Breast epithelium (tissue), 4 donors: Measurements from ENCODE around the gene TACR3. TPM values are rescaled to one million over a fixed set of nuclear protein-coding genes. Genes with fewer than 3 reads are reported as not detected.
"Not testable (repeated sequence)": the region's sequence is repeated elsewhere in the genome, so short reads cannot be mapped to it uniquely, and the experiment has no call there.

ENCODE experiments used
- DNase-seq, 2 donors: peaks; one replicate each; pipeline ENCODE4 v3.0.0-alpha.2; 2019; ENCODE audit warnings: low spot score in 2 of 2
- H3K27ac ChIP-seq, 2 donors: fragments of 200-600 bp; sonication (generic) in 1 of 2; one replicate each; pipeline ENCODE4 v1.5.1; 2016 to 2019; ENCODE audit warnings: mild to moderate bottlenecking in 1 of 2
- H3K27me3 ChIP-seq, 2 donors: fragments of 200-600 bp; sonication (generic) in 1 of 2; one replicate each; pipeline versions ENCODE4 v1.5.1 to v1.6.0; 2017 to 2019; ENCODE audit warnings: control low read depth in 1 of 2, mild to moderate bottlenecking in 1 of 2
- H3K36me3 ChIP-seq: fragments of 200-600 bp; one replicate; pipeline ENCODE4 v1.5.1; 2019
- H3K4me1 ChIP-seq, 2 donors: fragments of 200-600 bp; sonication (generic); one replicate each; pipeline ENCODE4 v1.5.1; 2016 to 2019; ENCODE audit warnings: control low read depth in 1 of 2
- H3K4me3 ChIP-seq, 3 donors: fragments of 200-600 bp; sonication (generic); 1 replicate in 2 of 3; 2 replicates in 1 of 3; pipeline ENCODE4 v1.5.1; 2016 to 2019; ENCODE audit warnings: mild to moderate bottlenecking in 3 of 3, moderate library complexity in 2 of 3
- H3K9me3 ChIP-seq, 2 donors: fragments of 200-600 bp; sonication (generic) in 1 of 2; one replicate each; pipeline ENCODE4 v1.5.1; 2016 to 2019; ENCODE audit warnings: control low read depth in 1 of 2
- POLR2A ChIP-seq: fragments of 450-650 bp; IDR thresholded peaks from one replicate; pipeline ENCODE4 v1.6.1; 2016; ENCODE audit warnings: antibody characterized with exemption, mild to moderate bottlenecking, moderate library complexity
- POLR2AphosphoS5 ChIP-seq, 3 donors: sonication (generic); formaldehyde crosslinking; IDR thresholded peaks; one replicate each; pipeline ENCODE4 v1.6.1; 2017; ENCODE audit warnings: antibody characterized with exemption in 3 of 3
- intact Hi-C: fragments of 100-400 bp; cut with DNase I; formaldehyde crosslinking; loops from one replicate; pipeline ENCODE4 v1.15.1; 2023; ENCODE audit warnings: low total_unique reads
- total RNA-seq, 3 donors: library from RNA; depleted of rRNA; stranded (reverse); fragments of >200 nt; gene quantifications; one replicate each; pipeline ENCODE4 v1.1.0, GENCODE V29; 2016
- TF ChIP-seq, protein P1 (sequence below), 3 donors: fragments of 450-650 bp; IDR thresholded peaks; one replicate each; pipeline ENCODE4 v1.5.1; 2016 to 2017; ENCODE audit warnings: antibody characterized with exemption in 3 of 3, mild to moderate bottlenecking in 3 of 3, moderate library complexity in 3 of 3

Gene TACR3
- total RNA-seq, 3 donors from 2014 or later: not detected

- intact Hi-C loops: no loop called here
- no peak for TF ChIP-seq POLR2AphosphoS5 (IDR thresholded peaks at IDR 0.05)
- TF ChIP-seq, protein P1, sequence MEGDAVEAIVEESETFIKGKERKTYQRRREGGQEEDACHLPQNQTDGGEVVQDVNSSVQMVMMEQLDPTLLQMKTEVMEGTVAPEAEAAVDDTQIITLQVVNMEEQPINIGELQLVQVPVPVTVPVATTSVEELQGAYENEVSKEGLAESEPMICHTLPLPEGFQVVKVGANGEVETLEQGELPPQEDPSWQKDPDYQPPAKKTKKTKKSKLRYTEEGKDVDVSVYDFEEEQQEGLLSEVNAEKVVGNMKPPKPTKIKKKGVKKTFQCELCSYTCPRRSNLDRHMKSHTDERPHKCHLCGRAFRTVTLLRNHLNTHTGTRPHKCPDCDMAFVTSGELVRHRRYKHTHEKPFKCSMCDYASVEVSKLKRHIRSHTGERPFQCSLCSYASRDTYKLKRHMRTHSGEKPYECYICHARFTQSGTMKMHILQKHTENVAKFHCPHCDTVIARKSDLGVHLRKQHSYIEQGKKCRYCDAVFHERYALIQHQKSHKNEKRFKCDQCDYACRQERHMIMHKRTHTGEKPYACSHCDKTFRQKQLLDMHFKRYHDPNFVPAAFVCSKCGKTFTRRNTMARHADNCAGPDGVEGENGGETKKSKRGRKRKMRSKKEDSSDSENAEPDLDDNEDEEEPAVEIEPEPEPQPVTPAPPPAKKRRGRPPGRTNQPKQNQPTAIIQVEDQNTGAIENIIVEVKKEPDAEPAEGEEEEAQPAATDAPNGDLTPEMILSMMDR (IDR thresholded peaks at IDR 0.05): no peak
- no peak for TF ChIP-seq POLR2A
These were observed 127.9 kb downstream of the TACR3 start for GRCh38 chr4:103591841-103592240.

DNA sequence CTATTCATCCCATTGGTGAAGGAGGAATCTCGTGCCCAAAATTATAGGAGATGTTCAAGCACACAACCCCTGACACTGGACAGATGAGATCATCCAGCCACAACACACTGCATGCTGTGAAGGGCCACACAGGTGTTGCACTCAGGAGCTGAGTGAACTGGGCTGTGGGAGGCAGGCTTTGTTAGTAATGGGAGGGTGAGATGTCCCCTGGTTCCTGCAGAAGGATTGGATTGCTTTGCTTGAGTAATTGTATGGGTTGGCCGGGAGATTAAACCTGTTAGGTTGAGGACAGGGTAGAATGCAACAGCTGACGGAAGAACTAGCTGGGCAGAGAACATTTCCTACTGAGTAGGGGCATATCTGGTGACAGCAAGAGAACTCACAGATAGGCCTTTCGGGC lies 152.2 kb downstream of the TACR3 start:
- no peak overlapping the region for H3K27ac ChIP-seq
- intact Hi-C loops: no loop called here

More at GRCh38 chr4:103591841-103592240, 127.9 kb downstream of the TACR3 start:
- Histone ChIP-seq H3K4me3 (no peak overlapping the region), H3K9me3 (no peaks in the 10 kb centered on the region), H3K4me1 (no peaks in the 10 kb centered on the region), H3K27me3 (no peaks in the 10 kb centered on the region), H3K27ac (no peak overlapping the region), H3K36me3 (no peaks in the 10 kb centered on the region)
- no peak for DNase-seq

GRCh38 chr4:103559178-103559577 lies 160.6 kb downstream of the TACR3 start:
- H3K4me3 ChIP-seq, H3K4me1 ChIP-seq, H3K9me3 ChIP-seq, H3K36me3 ChIP-seq, DNase-seq, H3K27ac ChIP-seq, intact Hi-C loops, H3K27me3 ChIP-seq: not testable (repeated sequence)

More for the DNA sequence above, 152.2 kb downstream of the TACR3 start:
- Histone ChIP-seq H3K36me3 (no peaks in the 10 kb centered on the region), H3K4me3 (no peak overlapping the region), H3K9me3 (no peaks in the 10 kb centered on the region), H3K27me3 (no peaks in the 10 kb centered on the region), H3K4me1 (no peaks in the 10 kb centered on the region)
- DNase-seq: no peak
- TF ChIP-seq, protein P1 (IDR thresholded peaks at IDR 0.05): no peak
- no peak for TF ChIP-seq POLR2AphosphoS5 (IDR thresholded peaks at IDR 0.05)
- no peak for TF ChIP-seq POLR2A
